ENCODE measurements around the gene DNPEP.
A peak's percentile ranks its signal among the peaks of the same experiment; 100 is the strongest.
"Not testable (repeated sequence)": the region's sequence is repeated elsewhere in the genome, so short reads cannot be mapped to it uniquely, and the experiment has no call there.

Gene DNPEP

DNA sequence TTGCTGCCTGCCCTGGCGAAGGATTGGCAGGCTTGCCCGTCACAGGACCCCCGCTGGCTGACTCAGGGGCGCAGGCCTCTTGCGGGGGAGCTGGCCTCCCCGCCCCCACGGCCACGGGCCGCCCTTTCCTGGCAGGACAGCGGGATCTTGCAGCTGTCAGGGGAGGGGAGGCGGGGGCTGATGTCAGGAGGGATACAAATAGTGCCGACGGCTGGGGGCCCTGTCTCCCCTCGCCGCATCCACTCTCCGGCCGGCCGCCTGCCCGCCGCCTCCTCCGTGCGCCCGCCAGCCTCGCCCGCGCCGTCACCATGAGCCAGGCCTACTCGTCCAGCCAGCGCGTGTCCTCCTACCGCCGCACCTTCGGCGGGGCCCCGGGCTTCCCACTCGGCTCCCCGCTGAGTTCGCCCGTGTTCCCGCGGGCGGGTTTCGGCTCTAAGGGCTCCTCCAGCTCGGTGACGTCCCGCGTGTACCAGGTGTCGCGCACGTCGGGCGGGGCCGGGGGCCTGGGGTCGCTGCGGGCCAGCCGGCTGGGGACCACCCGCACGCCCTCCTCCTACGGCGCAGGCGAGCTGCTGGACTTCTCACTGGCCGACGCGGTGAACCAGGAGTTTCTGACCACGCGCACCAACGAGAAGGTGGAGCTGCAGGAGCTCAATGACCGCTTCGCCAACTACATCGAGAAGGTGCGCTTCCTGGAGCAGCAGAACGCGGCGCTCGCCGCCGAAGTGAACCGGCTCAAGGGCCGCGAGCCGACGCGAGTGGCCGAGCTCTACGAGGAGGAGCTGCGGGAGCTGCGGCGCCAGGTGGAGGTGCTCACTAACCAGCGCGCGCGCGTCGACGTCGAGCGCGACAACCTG lies 30.7 kb upstream of the DNPEP start, which contains the start of gene DES:
Gene DES (plus strand): TSS at position 223 of the 857 bp plus-strand sequence. CDS start 86 bp downstream, at position 309.
- DNase-seq, result no peak

GRCh38 chr2:219417374-219417773 lies 29.7 kb upstream of the DNPEP start:
- no peak for DNase-seq

DNA sequence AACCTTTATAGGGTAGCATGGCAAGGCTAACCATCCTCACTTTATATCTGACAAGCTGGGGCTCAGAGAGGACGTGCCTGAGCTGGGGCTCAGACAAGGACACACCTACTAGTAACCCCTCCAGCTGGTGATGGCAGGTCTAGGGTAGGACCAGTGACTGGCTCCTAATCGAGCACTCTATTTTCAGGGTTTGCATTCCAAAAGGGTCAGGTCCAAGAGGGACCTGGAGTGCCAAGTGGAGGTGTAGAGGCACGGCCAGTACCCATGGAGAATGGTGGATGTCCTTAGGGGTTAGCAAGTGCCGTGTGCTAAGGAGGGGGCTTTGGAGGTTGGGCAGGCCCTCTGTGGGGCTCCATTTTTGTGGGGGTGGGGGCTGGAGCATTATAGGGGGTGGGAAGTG lies 29.2 kb upstream of the DNPEP start:
- no peak for DNase-seq

- no peak for DNase-seq
Measured at GRCh38 chr2:219416235-219416602, 28.5 kb upstream of the DNPEP start.

GRCh38 chr2:219415580-219416234 lies 28.0 kb upstream of the DNPEP start:
- DNase-seq, result no peak

- no peak for DNase-seq
Measured at GRCh38 chr2:219414857-219415256, 27.1 kb upstream of the DNPEP start.

GRCh38 chr2:219410390-219410789 lies 22.7 kb upstream of the DNPEP start:
- no peak for DNase-seq

GRCh38 chr2:219409619-219410018 lies 21.9 kb upstream of the DNPEP start:
- DNase-seq, result no peak

GRCh38 chr2:219408631-219409030 lies 20.9 kb upstream of the DNPEP start:
- peak; percentile 61 for DNase-seq

DNA sequence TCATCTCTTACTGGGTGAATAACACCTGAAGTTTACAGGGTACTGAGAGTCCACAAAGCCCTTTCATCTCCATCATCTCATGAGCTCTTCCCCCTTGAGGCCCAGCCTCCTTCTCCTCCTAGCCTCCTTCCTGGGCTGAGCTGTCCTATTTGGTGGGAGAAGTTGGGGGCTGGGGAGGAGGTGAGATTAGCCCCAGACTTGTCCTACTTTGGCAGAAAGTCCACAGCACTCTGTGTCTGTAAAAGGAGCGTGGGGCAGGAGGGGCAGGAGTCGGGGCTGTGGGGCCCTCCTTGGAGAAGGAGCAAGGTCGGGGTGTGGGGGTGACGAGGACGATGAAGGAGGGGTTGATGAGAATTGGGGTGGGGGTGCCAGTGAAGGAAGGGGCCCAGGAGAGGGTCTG lies 20.5 kb upstream of the DNPEP start:
- DNase-seq, result no peak

DNA sequence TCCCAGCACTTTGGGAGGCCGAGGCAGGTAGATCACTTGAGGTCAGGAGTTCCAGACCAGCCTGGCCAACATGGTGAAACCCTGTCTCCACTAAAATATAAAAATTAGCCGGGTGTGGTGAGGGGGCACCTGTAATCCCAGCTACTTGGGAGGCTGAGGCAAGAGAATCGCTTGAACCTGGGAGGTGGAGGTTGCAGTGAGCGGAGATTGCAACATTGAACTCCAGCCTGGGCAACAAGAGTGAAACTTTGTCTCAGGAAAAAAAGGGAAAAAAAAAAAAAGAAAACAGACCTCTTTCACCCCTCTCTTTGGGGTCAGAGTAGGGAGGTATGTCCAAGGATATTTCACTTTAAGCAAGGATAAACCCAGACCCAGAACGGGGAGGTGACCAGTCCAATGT lies 19.6 kb upstream of the DNPEP start:
- not testable (repeated sequence) for DNase-seq

DNA sequence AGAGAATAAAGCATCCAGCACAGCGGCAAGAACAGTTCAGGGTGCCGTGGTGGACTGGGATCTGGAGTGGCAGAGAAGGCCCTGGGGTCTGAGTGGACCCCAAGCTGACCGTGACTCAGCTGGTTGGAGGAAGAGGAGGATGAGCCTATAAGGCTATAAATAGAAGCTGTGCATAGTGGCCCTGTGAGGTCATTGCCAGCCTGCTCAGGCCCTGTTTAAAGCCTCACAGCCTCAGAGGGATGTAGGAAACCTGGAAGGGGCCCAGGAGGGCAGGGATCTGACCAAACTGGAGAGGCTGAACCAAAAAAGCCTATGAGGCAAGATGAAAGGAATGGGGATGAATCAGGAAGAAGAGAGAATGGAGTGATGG lies 19.1 kb upstream of the DNPEP start:
- peak; percentile 98 for DNase-seq

DNA sequence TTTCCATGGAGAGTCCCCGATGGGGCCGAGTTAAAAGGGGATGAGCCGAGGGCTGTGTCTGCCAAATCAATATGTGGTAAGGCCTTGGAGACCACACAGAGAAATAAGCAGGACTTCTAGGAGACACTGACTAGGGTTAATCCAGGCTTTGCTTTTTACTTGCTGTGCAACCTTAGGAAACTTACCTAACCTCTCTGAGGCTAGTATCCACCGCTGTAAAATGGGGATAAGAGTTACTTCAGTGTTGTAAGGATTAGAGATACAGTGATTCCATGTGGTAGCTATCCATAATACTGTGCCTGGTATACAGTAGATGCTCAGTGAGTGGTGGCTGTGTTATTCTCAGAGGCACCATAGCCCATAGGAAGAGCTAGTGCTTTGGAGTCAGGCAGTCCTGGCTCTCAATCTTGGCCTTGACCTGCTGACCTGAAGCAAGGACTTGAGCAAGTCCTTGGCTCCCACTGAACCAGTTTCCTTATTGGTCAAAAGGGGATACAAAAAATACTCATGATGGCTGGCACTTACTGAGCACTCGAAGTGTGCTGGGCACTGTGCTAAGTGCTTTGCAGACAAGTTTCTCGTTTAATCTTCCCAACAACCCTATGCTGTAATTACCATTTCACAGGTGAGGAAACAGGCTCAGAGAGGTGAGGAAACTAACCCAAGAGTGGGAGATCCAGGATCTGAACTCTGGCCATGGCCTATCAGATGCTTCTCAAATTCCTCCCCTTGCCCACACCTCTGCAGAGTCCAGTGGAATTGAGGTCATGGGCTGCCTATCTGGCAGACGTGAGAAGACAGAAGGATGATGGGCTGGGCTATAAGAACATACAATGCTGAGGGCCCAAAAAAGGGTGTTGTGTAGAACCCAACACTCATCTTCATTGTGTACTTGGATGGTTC lies 18.5 kb upstream of the DNPEP start:
- no peak for DNase-seq

GRCh38 chr2:219405451-219405850 lies 17.7 kb upstream of the DNPEP start:
- DNase-seq, result no peak

DNA sequence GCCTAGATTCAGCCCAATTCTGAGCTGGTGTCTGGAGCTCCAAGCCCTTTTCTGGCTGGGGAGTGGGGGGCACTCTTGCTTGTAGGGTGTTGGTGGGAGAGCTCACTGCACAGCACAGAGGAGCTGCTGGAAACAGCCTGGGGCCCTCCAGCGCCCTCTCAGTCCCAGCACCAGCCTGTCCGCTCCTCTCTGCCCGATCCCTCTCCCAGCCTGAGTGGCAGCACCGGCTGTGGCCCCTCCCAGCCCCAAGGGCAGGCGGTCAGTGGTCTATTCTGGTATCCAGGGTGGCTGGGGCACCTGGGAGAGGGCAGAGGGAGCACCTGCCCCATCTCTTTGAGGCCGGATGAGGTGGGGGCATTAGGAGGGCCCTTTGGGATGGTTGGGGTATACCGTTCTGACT lies 17.2 kb upstream of the DNPEP start:
- no peak for DNase-seq

DNA sequence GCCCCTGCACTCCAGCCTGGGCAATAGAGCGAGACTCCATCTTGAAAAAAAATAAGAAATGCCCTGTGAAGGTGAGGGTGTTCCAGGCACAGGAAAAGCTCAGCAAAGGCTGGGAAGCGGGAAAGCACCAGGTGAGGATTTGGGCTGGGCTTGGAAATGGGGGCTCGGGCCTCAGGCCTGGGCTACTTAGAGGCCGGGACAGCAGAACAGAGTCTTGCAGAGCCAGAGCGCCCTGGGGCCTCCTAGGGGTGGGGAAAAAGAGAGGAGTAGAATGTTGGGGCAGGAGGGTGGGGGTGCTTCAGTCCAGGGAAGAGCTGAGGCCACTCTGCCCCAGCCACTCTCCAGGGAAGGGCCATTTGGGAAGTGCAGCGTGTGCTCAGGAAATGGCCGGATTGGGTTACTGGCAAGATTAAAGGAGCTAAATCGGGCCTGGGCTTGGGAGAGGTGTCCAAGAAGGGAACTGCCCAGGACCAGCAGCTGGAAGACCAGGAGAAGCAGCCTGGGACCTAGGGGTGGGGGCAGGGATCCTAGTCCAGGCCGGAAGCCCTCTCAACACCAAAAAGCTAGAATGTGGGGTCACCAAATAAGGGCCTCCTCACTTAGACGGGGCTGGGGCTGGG lies 16.7 kb upstream of the DNPEP start:
- no peak for DNase-seq

DNA sequence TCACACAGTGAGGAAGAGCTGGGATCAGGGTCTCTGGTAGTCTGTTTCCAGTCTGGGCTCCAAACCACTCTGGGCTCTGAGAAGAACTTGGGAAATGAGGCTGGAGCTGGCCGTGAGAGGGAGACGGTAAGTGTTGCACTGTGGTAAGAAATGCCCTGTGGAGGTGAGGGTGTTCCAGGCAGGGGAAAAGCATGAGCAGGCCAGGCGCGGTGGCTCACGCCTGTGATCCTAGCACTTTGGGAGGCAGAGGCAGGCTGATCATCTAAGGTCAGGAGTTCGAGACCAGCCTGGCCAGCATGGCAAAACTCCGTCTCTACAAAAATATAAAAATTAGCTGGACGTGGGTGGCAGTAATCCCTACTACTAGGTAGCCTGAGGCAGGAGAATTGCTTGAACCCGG lies 16.1 kb upstream of the DNPEP start:
- DNase-seq, result no peak

GRCh38 chr2:219402665-219403515 lies 15.2 kb upstream of the DNPEP start:
- peak; percentile 88 for DNase-seq

DNA sequence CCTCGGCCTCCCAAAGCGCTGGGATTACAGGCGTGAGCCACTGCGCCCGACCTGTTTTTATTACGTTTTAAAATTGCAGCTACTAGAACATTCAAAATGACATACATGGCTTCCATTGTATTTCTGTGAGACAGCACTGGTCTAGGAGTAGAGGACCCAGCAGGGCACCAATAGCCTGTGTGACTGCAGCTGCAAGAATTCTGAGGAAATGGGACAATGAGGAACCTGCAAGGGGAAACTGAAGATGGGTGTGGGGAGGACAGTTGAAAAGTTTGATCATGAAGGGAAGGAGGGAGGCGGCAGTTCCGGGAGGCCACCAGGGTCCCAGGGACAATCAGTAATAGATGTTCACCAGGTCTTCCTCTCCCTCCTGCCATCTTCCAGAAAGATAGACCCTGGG lies 13.9 kb upstream of the DNPEP start:
- DNase-seq, result no peak

DNA sequence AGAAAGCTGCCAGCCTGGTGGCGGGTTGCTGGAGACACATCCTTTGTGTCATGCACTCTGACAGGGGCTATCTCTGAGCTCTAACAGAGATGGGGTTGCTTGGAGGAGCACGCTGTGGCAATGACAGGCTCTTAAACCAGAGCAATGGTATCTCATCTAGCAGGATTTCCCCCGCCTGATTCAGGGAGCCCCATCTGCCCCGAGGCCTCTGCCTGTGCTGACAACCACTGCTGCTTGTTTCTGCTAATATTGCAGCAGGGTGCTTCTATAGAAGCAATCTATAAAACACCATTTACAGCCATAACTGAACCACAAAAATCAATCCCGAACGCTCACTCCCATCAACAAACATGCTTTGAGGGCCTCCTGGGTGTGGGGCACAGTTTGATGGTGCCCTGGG lies 12.8 kb upstream of the DNPEP start:
- DNase-seq, result no peak

- no peak for DNase-seq
Measured at GRCh38 chr2:219399716-219400478, 12.2 kb upstream of the DNPEP start.

Measured in fibroblast of skin of right quadriceps (primary cell).